HG02840 (cell line): ENCODE data around the gene PTPRG.

ENCODE experiments used
- ATAC-seq: cut with Tn5 transposase; IDR thresholded peaks from one replicate; pipeline ENCODE4 v1.9.1; 2021; ENCODE audit warnings: mild to moderate bottlenecking, moderate library complexity, moderate number of reproducible peaks; ENCODE audit not compliant: unreplicated experiment, low FRiP score

The PTPRG gene

GRCh38 chr3:61935814-61936213 is 374.4 kb downstream of the PTPRG start:
- ATAC-seq = no peak

GRCh38 chr3:61936344-61936937 is 375.1 kb downstream of the PTPRG start:
- no peak for ATAC-seq

- no peak for ATAC-seq
Observed at GRCh38 chr3:61937477-61937876, 376.1 kb downstream of the PTPRG start.

- no peak for ATAC-seq
Observed at GRCh38 chr3:61938878-61939549, 377.6 kb downstream of the PTPRG start.

- no peak for ATAC-seq
Observed at GRCh38 chr3:61940236-61940635, 378.9 kb downstream of the PTPRG start.

GRCh38 chr3:61943975-61944374 is 382.6 kb downstream of the PTPRG start:
- no peak for ATAC-seq

GRCh38 chr3:61944726-61945125 is 383.4 kb downstream of the PTPRG start:
- no peak for ATAC-seq

GRCh38 chr3:61945657-61946056 is 384.3 kb downstream of the PTPRG start:
- no peak for ATAC-seq

- no peak for ATAC-seq
Observed at GRCh38 chr3:61946570-61947324, 385.4 kb downstream of the PTPRG start.

- ATAC-seq = no peak
Observed at GRCh38 chr3:61947456-61947855, 386.1 kb downstream of the PTPRG start.

- ATAC-seq = no peak
Observed at GRCh38 chr3:61948699-61949305, 387.4 kb downstream of the PTPRG start.

GRCh38 chr3:61954097-61954540 is 392.7 kb downstream of the PTPRG start:
- no peak for ATAC-seq

GRCh38 chr3:61955483-61955882 is 394.1 kb downstream of the PTPRG start:
- no peak for ATAC-seq

- ATAC-seq = no peak
Observed at GRCh38 chr3:61956236-61956635, 394.9 kb downstream of the PTPRG start.

GRCh38 chr3:61957259-61957658 is 395.9 kb downstream of the PTPRG start:
- ATAC-seq = no peak

- no peak for ATAC-seq
Observed at GRCh38 chr3:61960976-61961375, 399.6 kb downstream of the PTPRG start.

- ATAC-seq = no peak
Observed at GRCh38 chr3:61961900-61962299, 400.5 kb downstream of the PTPRG start.

GRCh38 chr3:61964566-61964965 is 403.2 kb downstream of the PTPRG start:
- no peak for ATAC-seq

GRCh38 chr3:61965770-61966131 is 404.4 kb downstream of the PTPRG start:
- no peak for ATAC-seq

GRCh38 chr3:61966200-61966599 is 404.8 kb downstream of the PTPRG start:
- ATAC-seq = no peak

- ATAC-seq = no peak
Observed at GRCh38 chr3:61967019-61967418, 405.6 kb downstream of the PTPRG start.
